Measurements from ENCODE around the gene MAPK7. TPM values are rescaled to one million over a fixed set of nuclear protein-coding genes. Genes with fewer than 3 reads are reported as not detected.

MAPK7 gene
- total and polyA plus RNA-seq, 10 of the 15 experiments (the other 5 are each of a cell fraction or from before 2014, with no cell fraction given): 0.37 to 13.5 (median 5.6) TPM

DNA sequence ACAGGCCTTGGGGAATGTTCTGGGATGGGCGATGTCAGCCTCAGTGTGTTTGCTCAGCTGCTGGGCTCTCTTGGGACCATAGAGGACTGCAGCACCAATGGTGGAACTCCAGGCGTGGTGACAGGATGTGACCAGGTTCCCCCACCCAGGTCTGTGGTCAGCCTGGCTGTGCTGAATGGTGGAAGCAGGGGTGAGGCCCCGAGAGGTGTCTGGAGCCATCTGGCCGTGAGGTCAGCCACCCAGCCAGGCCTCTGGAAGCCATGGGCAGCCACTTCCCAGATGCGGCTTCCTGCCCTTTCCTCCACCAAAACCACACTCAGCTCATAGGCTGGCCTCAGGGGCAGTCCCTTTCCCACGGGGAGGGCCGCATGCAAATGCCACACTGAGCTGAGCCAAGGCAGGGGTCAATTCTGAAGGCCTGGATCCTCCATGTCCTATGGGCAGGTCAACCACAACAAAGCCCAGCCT is 7.8 kb upstream of the MAPK7 start (continued):
- TF ChIP-seq, protein P1, sequence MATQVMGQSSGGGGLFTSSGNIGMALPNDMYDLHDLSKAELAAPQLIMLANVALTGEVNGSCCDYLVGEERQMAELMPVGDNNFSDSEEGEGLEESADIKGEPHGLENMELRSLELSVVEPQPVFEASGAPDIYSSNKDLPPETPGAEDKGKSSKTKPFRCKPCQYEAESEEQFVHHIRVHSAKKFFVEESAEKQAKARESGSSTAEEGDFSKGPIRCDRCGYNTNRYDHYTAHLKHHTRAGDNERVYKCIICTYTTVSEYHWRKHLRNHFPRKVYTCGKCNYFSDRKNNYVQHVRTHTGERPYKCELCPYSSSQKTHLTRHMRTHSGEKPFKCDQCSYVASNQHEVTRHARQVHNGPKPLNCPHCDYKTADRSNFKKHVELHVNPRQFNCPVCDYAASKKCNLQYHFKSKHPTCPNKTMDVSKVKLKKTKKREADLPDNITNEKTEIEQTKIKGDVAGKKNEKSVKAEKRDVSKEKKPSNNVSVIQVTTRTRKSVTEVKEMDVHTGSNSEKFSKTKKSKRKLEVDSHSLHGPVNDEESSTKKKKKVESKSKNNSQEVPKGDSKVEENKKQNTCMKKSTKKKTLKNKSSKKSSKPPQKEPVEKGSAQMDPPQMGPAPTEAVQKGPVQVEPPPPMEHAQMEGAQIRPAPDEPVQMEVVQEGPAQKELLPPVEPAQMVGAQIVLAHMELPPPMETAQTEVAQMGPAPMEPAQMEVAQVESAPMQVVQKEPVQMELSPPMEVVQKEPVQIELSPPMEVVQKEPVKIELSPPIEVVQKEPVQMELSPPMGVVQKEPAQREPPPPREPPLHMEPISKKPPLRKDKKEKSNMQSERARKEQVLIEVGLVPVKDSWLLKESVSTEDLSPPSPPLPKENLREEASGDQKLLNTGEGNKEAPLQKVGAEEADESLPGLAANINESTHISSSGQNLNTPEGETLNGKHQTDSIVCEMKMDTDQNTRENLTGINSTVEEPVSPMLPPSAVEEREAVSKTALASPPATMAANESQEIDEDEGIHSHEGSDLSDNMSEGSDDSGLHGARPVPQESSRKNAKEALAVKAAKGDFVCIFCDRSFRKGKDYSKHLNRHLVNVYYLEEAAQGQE (IDR thresholded peaks at IDR 0.05; ENCODE audit: low read depth, low read length): no peak
- TF ChIP-seq IKZF1 (conservative IDR thresholded peaks at IDR 0.05): peak; percentile 62
- TF ChIP-seq ZNF207 (IDR thresholded peaks at IDR 0.05; ENCODE audit: borderline replicate concordance): no peak
- TF ChIP-seq, protein P2, sequence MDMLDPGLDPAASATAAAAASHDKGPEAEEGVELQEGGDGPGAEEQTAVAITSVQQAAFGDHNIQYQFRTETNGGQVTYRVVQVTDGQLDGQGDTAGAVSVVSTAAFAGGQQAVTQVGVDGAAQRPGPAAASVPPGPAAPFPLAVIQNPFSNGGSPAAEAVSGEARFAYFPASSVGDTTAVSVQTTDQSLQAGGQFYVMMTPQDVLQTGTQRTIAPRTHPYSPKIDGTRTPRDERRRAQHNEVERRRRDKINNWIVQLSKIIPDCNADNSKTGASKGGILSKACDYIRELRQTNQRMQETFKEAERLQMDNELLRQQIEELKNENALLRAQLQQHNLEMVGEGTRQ (IDR thresholded peaks at IDR 0.05; ENCODE audit: borderline replicate concordance, low read depth, low read length): no peak
- peak; percentile 68 for TF ChIP-seq NR2F1 (conservative IDR thresholded peaks at IDR 0.05)
- TF ChIP-seq LARP7 (IDR thresholded peaks at IDR 0.05): 0 out of 2 replicates have a peak, but pooled peaks have one; percentile 17
- no peak for TF ChIP-seq SIX5 (IDR thresholded peaks at IDR 0.05; ENCODE audit: low read depth, low read length, severe bottlenecking)
- TF ChIP-seq, protein P3, sequence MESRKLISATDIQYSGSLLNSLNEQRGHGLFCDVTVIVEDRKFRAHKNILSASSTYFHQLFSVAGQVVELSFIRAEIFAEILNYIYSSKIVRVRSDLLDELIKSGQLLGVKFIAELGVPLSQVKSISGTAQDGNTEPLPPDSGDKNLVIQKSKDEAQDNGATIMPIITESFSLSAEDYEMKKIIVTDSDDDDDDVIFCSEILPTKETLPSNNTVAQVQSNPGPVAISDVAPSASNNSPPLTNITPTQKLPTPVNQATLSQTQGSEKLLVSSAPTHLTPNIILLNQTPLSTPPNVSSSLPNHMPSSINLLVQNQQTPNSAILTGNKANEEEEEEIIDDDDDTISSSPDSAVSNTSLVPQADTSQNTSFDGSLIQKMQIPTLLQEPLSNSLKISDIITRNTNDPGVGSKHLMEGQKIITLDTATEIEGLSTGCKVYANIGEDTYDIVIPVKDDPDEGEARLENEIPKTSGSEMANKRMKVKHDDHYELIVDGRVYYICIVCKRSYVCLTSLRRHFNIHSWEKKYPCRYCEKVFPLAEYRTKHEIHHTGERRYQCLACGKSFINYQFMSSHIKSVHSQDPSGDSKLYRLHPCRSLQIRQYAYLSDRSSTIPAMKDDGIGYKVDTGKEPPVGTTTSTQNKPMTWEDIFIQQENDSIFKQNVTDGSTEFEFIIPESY (IDR thresholded peaks at IDR 0.05): no peak
- TF ChIP-seq, protein P4, sequence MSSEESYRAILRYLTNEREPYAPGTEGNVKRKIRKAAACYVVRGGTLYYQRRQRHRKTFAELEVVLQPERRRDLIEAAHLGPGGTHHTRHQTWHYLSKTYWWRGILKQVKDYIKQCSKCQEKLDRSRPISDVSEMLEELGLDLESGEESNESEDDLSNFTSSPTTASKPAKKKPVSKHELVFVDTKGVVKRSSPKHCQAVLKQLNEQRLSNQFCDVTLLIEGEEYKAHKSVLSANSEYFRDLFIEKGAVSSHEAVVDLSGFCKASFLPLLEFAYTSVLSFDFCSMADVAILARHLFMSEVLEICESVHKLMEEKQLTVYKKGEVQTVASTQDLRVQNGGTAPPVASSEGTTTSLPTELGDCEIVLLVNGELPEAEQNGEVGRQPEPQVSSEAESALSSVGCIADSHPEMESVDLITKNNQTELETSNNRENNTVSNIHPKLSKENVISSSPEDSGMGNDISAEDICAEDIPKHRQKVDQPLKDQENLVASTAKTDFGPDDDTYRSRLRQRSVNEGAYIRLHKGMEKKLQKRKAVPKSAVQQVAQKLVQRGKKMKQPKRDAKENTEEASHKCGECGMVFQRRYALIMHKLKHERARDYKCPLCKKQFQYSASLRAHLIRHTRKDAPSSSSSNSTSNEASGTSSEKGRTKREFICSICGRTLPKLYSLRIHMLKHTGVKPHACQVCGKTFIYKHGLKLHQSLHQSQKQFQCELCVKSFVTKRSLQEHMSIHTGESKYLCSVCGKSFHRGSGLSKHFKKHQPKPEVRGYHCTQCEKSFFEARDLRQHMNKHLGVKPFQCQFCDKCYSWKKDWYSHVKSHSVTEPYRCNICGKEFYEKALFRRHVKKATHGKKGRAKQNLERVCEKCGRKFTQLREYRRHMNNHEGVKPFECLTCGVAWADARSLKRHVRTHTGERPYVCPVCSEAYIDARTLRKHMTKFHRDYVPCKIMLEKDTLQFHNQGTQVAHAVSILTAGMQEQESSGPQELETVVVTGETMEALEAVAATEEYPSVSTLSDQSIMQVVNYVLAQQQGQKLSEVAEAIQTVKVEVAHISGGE (CRISPR knock-in tag; IDR thresholded peaks at IDR 0.05): no peak
- no peak for TF ChIP-seq MEF2B (IDR thresholded peaks at IDR 0.05; ENCODE audit: partially characterized antibody, poor library complexity, severe bottlenecking)
- TF ChIP-seq BCL11A (IDR thresholded peaks at IDR 0.05; ENCODE audit: low read depth, low read length): no peak
- TF ChIP-seq HCFC1 (IDR thresholded peaks at IDR 0.05; ENCODE audit: low read length): no peak
- TF ChIP-seq ZZZ3 (IDR thresholded peaks at IDR 0.05; ENCODE audit: control insufficient read depth, insufficient read length, low read depth): no peak
- no peak for TF ChIP-seq SUZ12 (IDR thresholded peaks at IDR 0.05; ENCODE audit: unreplicated experiment)
- TF ChIP-seq ZNF384 (IDR thresholded peaks at IDR 0.05; ENCODE audit: borderline replicate concordance, low read depth, low read length): no peak
- no peak; the same call in 1 of the 2 replicates for TF ChIP-seq HDGF (IDR thresholded peaks at IDR 0.05)
- TF ChIP-seq, protein P5, sequence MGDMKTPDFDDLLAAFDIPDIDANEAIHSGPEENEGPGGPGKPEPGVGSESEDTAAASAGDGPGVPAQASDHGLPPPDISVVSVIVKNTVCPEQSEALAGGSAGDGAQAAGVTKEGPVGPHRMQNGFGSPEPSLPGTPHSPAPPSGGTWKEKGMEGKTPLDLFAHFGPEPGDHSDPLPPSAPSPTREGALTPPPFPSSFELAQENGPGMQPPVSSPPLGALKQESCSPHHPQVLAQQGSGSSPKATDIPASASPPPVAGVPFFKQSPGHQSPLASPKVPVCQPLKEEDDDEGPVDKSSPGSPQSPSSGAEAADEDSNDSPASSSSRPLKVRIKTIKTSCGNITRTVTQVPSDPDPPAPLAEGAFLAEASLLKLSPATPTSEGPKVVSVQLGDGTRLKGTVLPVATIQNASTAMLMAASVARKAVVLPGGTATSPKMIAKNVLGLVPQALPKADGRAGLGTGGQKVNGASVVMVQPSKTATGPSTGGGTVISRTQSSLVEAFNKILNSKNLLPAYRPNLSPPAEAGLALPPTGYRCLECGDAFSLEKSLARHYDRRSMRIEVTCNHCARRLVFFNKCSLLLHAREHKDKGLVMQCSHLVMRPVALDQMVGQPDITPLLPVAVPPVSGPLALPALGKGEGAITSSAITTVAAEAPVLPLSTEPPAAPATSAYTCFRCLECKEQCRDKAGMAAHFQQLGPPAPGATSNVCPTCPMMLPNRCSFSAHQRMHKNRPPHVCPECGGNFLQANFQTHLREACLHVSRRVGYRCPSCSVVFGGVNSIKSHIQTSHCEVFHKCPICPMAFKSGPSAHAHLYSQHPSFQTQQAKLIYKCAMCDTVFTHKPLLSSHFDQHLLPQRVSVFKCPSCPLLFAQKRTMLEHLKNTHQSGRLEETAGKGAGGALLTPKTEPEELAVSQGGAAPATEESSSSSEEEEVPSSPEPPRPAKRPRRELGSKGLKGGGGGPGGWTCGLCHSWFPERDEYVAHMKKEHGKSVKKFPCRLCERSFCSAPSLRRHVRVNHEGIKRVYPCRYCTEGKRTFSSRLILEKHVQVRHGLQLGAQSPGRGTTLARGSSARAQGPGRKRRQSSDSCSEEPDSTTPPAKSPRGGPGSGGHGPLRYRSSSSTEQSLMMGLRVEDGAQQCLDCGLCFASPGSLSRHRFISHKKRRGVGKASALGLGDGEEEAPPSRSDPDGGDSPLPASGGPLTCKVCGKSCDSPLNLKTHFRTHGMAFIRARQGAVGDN (IDR thresholded peaks at IDR 0.05): no peak
